OCI-LY7 (cell line): ENCODE measurements around the gene MAST2. TPM values are rescaled to one million over a fixed set of nuclear protein-coding genes. Genes with fewer than 3 reads are reported as not detected.

Experiments used
- BruUV-seq: library from RNA; stranded (reverse); fragments of 400-500 nt; replicated peaks from 2 replicates; lab custom pipeline; 2021; lab: Mats Ljungman, UMichigan
- CTCF ChIA-PET: fragments of 300-600 bp; sonication (Branson Sonifier 250); formaldehyde crosslinking; loops from one replicate; lab custom pipeline; 2022; ENCODE audit warnings: antibody characterized with exemption; ENCODE audit not compliant: unreplicated experiment; lab: Charles Lee
- POLR2A ChIA-PET: fragments of 300-600 bp; sonication (Branson Sonifier 250); formaldehyde crosslinking; loops from one replicate; lab custom pipeline; 2022; ENCODE audit warnings: antibody characterized with exemption; lab: Charles Lee
- DNase-seq: peaks from one replicate; pipeline ENCODE4 v3.0.0-alpha.2; 2015; ENCODE audit warnings: low spot score
- H2AFZ ChIP-seq: fragments of 200-600 bp; sonication (generic), shearing (Covaris generic); 2 replicates; pipeline ENCODE4 v1.6.1; 2014; ENCODE audit warnings: mild to moderate bottlenecking, antibody characterized with exemption, low read length, moderate library complexity
- H3K27ac ChIP-seq: fragments of 200-600 bp; sonication (generic); 2 replicates; pipeline ENCODE4 v1.5.1; 2014; ENCODE audit warnings: mixed run types, low read depth, mild to moderate bottlenecking, moderate library complexity, low read length, inconsistent platforms; ENCODE audit not compliant: poor library complexity, severe bottlenecking
- H3K36me3 ChIP-seq: fragments of 200-600 bp; sonication (generic); 2 replicates; pipeline ENCODE4 v1.6.1; 2014; ENCODE audit warnings: mild to moderate bottlenecking, antibody characterized with exemption, low read length, moderate library complexity, mixed read lengths; ENCODE audit not compliant: insufficient read depth
- H3K4me1 ChIP-seq: fragments of 200-600 bp; sonication (generic); 2 replicates; pipeline ENCODE4 v1.5.1; 2014; ENCODE audit warnings: mild to moderate bottlenecking, low read length; ENCODE audit not compliant: insufficient read depth, poor library complexity, severe bottlenecking
- H3K4me2 ChIP-seq: fragments of 200-600 bp; sonication (generic); 2 replicates; pipeline ENCODE4 v1.6.1; 2014; ENCODE audit warnings: mild to moderate bottlenecking, low read length
- H3K4me3 ChIP-seq: fragments of 200-600 bp; sonication (generic); 2 replicates; pipeline ENCODE4 v1.5.1; 2014; ENCODE audit warnings: mild to moderate bottlenecking, low read depth, low read length; ENCODE audit not compliant: poor library complexity, severe bottlenecking
- H3K79me2 ChIP-seq: fragments of 200-600 bp; sonication (generic); 2 replicates; pipeline ENCODE4 v1.6.1; 2016; ENCODE audit warnings: low read depth, mild to moderate bottlenecking, low read length, moderate library complexity, mixed read lengths; ENCODE audit not compliant: insufficient read depth
- H3K9me2 ChIP-seq: fragments of 200-600 bp; sonication (generic); 2 replicates; pipeline ENCODE4 v1.6.1; 2016; ENCODE audit warnings: mild to moderate bottlenecking, low read length, mixed read lengths; ENCODE audit not compliant: insufficient read depth
- H3K9me3 ChIP-seq: fragments of 200-600 bp; sonication (generic); 2 replicates; pipeline ENCODE4 v1.6.1; 2014; ENCODE audit warnings: mild to moderate bottlenecking, mixed run types, low read length, mixed read lengths
- H4K20me1 ChIP-seq: fragments of 200-600 bp; sonication (generic); 2 replicates; pipeline ENCODE4 v1.6.1; 2014; ENCODE audit warnings: mild to moderate bottlenecking, antibody characterized with exemption, low read length, moderate library complexity, mixed read lengths; ENCODE audit not compliant: insufficient read depth
- EZH2phosphoT487 ChIP-seq: fragments of 200-600 bp; sonication (generic); IDR thresholded peaks from 2 replicates; pipeline ENCODE4 v1.6.1; 2018; ENCODE audit warnings: low read depth, borderline replicate concordance, mild to moderate bottlenecking, mixed run types, antibody characterized with exemption, low read length, moderate library complexity, mixed read lengths
- intact Hi-C: fragments of 100-400 bp; cut with micrococcal nuclease; formaldehyde crosslinking; loops from one replicate; pipeline ENCODE4 v1.10.0; 2022; ENCODE audit not compliant: unreplicated experiment
- total RNA-seq, 2 experiments: library from RNA; depleted of rRNA in 1 of 2; stranded (reverse); fragments of >200 nt in 1 of 2; shearing (Covaris generic) in 1 of 2; gene quantifications; 2 replicates each; pipeline ENCODE4 v1.2.3, GENCODE V29; 2014 to 2022
- TF ChIP-seq, protein P1 (sequence below): fragments of 200-600 bp; sonication (generic); conservative IDR thresholded peaks from 2 replicates; pipeline ENCODE4 v1.5.1; 2014; ENCODE audit warnings: mild to moderate bottlenecking, antibody characterized with exemption, low read length, moderate library complexity, mixed read lengths

The MAST2 gene
- total RNA-seq, 2 experiments from 2014 or later = 32.1 to 67.2 TPM

DNA sequence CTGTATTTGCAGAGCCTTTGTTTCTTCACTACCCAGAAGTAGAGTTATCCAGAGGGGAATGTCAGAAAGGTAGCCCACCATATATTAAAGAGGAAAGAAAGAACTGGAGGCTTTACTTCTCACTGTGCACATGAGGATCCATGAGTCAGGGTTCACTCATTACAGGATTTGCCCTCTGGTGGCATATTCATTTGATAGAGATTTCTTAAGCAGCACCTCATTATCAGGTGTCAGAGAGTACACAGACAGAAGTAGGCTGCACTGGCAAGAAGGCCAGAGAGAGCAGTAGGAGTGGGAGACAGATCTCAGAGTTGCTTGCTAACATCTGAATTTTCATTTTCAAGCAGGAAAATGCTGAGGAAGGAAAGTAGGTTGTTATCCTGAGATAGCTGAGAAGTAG, 205.2 kb downstream of the MAST2 start:
- Histone ChIP-seq H3K4me3 (no peak overlapping the region), H3K36me3 (peaks cover 93% of the 10 kb centered on the region), H3K4me1 (no peaks in the 10 kb centered on the region), H3K27ac (no peak overlapping the region), H3K9me2 (no peaks in the 10 kb centered on the region), H4K20me1 (no peaks in the 10 kb centered on the region), H3K79me2 (no peaks in the 10 kb centered on the region), H2AFZ (no peak overlapping the region), H3K4me2 (no peak overlapping the region), H3K9me3 (no peaks in the 10 kb centered on the region)
- intact Hi-C loops = loop anchor here (10.0 kb wide), 1 partner anchor 364 kb away; no protein-coding TSS in a partner anchor
- no peak for DNase-seq
- TF ChIP-seq, protein P1, sequence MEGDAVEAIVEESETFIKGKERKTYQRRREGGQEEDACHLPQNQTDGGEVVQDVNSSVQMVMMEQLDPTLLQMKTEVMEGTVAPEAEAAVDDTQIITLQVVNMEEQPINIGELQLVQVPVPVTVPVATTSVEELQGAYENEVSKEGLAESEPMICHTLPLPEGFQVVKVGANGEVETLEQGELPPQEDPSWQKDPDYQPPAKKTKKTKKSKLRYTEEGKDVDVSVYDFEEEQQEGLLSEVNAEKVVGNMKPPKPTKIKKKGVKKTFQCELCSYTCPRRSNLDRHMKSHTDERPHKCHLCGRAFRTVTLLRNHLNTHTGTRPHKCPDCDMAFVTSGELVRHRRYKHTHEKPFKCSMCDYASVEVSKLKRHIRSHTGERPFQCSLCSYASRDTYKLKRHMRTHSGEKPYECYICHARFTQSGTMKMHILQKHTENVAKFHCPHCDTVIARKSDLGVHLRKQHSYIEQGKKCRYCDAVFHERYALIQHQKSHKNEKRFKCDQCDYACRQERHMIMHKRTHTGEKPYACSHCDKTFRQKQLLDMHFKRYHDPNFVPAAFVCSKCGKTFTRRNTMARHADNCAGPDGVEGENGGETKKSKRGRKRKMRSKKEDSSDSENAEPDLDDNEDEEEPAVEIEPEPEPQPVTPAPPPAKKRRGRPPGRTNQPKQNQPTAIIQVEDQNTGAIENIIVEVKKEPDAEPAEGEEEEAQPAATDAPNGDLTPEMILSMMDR = no peak
- TF ChIP-seq EZH2phosphoT487 = no peak
- BruUV-seq = no TSS peak
- ChIA-PET CTCF (no interaction called here), POLR2A (no interaction called here)

DNA sequence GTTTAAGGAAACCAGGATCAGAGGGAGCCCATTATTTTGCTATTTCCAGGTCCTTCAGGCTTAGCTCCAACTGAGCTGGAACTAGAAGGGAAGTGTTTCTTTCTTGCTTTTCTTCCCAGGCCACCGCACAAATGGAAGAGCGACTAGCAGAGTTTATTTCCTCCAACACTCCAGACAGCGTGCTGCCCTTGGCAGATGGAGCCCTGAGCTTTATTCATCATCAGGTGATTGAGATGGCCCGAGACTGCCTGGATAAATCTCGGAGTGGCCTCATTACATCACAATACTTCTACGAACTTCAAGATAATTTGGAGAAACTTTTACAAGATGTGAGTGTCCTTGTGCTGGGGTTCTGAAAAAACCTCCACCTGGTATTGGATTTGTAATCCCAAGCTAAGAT, 207.2 kb downstream of the MAST2 start:
- POLR2A ChIA-PET = interaction anchor here (0.8 kb wide), 1 partner anchor 130 kb away, joined by 3 read pairs; no protein-coding TSS in a partner anchor
- intact Hi-C loops = no loop called here
- Histone ChIP-seq H3K79me2 (no peaks in the 10 kb centered on the region), H3K36me3 (peaks cover 82% of the 10 kb centered on the region), H3K9me2 (no peaks in the 10 kb centered on the region), H4K20me1 (no peaks in the 10 kb centered on the region), H3K9me3 (no peaks in the 10 kb centered on the region), H3K4me3 (no peak overlapping the region), H2AFZ (no peak overlapping the region), H3K4me2 (no peak overlapping the region), H3K4me1 (no peaks in the 10 kb centered on the region), H3K27ac (no peak overlapping the region)
- CTCF ChIA-PET = no interaction called here
- no peak for DNase-seq
- TF ChIP-seq, protein P1 = no peak
- no peak for TF ChIP-seq EZH2phosphoT487
- BruUV-seq = no TSS peak

DNA sequence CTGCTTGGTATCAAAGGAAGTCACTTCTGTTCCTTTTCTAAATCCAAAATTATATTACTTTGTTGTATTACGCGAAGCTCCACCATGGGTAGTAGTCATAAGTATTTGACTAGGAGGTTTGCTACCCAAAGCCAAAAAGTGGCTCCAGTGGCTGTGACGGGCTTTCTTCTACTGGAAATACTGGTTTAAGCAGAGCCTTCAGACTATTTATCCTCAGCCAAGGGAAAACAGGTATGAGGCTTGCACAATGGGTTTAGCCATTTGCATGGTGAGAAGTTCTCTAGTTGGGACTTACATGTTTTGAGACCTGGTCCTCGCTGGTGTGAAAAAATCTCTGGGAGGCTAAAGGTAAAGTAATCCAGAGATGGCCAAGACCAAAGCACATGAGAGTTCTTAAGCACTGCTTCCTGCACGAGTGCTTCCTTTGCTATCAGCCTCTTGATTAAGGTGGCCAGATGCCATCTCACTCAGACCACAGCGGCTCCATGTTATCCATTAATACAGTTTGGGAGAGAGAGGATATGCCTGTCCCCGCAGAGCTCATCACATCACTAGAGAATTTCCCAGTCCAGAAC, 207.8 kb downstream of the MAST2 start:
- Histone ChIP-seq H3K4me2 (no peak overlapping the region), H3K36me3 (peaks cover 76% of the 10 kb centered on the region), H4K20me1 (no peaks in the 10 kb centered on the region), H3K9me3 (no peaks in the 10 kb centered on the region), H3K9me2 (no peaks in the 10 kb centered on the region), H3K79me2 (no peaks in the 10 kb centered on the region), H2AFZ (no peak overlapping the region), H3K4me3 (no peak overlapping the region), H3K27ac (no peak overlapping the region), H3K4me1 (no peaks in the 10 kb centered on the region)
- POLR2A ChIA-PET = interaction anchor here (0.8 kb wide), 1 partner anchor 129 kb away, joined by 3 read pairs; no protein-coding TSS in a partner anchor
- no TSS peak for BruUV-seq
- DNase-seq = no peak
- CTCF ChIA-PET = no interaction called here
- TF ChIP-seq, protein P1 = no peak
- TF ChIP-seq EZH2phosphoT487 = no peak
- intact Hi-C loops = no loop called here
